GM19328 (cell line): Measurements from ENCODE around the gene PPP2R3B.

ENCODE experiments used
- ATAC-seq: cut with Tn5 transposase; IDR thresholded peaks from one replicate; pipeline ENCODE4 v1.9.1; 2021; ENCODE audit warnings: mild to moderate bottlenecking, moderate library complexity; ENCODE audit not compliant: unreplicated experiment

PPP2R3B gene

DNA sequence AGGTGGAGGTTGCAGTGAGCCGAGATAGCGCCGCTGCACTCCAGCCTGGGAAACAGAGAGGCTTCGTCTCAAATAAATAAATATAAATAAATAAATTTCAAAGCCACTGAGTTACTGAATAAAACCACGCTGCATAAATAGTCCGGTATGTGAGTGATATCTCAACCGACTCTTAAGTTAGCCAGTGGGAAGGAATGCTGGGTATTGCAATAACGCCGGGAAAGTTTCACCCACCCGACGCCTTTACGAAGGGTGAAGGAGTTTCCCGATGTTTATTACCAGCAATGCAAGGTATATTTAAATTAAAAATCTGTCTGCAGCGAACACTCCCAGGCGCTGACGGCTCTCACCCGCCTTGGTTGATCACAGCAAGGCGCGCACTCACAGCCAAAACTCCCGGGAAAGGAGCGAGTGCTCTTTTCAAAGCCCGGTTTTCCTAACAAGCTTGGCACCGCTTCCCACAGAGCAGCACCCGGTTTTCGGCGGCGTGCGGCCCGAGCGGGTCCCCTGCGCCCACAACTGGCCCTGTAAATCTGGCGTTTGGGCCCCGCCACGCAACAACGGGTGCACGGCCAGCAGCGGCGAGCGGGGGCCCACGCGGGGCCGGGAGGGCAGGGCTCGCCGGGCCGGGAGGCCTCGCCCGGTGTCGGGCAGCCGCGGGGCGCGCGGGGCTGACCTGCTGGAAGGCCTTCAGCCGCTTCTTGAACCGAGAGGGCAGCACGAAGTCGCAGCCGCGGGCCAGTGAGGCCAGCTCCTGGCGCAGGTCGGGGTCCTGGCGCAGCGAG is 13.7 kb downstream of the PPP2R3B start:
- ATAC-seq: no peak

DNA sequence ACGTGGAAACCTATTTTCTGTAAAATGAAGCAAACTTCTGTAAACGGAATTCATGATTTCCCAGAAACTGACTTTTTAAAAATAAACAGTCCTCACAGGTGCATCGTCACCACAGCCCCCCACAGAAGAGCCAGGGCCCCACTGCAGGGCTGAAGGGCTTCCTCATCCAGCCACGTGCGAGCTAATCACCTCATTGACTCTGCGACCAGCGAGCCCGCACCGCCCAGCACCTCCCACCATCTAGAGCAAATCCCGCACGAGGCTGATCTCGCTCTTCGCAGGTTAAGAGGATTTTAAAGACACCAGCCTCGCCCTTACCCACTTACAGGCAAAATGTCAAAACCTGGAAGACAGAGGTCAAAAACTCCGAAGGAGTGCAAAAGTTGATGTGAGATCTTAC is 14.8 kb downstream of the PPP2R3B start:
- ATAC-seq: no peak

DNA sequence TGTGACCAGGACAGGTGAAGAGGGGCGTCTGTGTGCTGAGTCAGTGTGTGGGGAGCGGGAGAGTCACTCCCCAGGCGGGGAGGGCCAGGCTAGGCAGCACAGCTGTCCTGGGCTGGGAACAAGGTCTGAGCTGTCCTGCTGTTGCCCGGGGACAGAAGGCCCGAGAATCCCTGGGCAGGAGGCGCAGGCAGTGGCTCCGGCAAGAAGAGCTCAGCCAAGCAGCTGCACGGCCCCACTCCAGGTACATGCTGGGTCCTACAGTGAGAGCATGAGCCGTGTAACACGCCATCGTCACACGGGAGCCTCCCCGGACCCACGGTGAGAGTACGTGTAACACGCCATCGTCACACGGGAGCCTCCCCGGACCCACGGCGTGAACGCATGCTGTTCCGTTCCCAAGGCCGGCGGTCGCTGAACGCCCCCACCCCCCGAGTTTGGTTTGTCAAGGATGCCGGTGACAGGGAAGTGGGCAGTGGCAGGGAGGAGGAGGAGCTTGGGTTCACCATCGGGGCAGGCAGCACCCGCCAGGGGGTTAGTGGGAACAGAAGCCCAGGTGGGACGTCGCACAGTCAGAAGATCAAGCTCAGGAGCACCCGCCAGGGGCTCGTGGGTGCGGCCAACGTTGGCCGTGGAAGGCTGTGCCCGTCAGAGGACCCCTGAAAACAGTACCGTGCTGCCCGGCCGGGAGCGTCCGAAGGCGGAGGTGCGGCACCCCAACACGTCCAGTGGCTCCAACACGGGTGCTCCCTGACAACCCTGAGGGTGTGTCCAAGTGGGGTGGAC is 15.6 kb downstream of the PPP2R3B start:
- ATAC-seq: no peak

DNA sequence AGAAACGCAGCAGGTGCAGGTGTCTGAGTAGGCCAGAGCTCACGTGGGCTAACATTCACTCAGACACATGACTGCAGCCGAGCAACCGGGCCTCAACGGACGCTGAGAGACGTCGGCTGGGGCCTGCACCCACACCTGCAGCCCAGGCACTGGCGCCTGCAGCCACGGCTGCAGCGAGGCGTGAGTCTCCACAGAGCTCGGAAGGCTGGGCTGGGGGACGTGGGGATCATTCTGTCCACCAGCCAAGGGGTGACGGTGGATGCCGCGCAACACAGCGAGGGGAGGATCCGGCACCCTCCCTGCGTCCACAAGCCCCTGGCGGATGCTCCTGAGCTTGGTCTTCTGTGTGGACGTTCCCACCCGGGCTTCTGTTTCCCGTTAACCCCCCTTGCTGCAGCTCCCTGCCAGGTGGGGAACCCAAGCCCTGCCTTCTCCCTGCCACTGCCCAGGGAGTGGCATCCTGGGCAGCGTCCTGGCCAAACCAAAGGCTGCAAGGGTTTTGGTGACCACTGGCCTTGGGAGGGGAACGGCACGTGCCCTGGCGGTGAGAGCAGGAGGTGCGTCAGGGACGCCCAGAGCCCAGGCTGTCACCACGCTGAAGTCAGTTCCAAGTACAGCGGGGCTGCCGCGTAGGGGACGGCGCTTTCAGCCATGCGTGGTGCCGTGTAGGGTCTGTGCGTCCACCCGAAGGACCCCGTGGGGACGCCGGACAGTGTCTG is 16.3 kb downstream of the PPP2R3B start:
- ATAC-seq: no peak

DNA sequence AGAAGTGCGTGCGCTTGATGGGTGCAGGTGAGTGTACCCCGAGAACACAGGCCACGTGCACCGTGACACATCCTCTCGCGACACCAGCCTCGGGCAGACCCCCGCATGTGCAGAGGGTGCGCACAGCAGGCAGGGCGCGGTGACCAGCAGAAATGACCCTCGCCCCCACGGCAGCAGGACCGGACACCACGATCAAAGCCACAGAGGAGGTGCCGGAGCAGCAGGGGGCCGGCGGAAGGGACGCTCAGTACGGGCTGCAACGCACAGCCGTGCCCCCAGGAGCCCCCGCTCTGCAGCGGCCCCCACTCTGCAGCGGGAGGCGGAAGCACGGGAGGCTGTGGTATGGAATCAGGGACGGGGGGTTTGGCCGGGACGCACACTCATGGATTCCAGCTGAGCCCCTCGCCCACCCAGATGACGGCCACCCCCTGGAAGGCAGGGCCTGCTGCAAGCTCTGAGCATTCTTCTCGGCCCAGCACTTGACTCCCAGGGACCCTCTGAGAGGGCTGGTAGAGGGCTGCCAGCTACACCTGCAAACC is 17.1 kb downstream of the PPP2R3B start:
- ATAC-seq: no peak

DNA sequence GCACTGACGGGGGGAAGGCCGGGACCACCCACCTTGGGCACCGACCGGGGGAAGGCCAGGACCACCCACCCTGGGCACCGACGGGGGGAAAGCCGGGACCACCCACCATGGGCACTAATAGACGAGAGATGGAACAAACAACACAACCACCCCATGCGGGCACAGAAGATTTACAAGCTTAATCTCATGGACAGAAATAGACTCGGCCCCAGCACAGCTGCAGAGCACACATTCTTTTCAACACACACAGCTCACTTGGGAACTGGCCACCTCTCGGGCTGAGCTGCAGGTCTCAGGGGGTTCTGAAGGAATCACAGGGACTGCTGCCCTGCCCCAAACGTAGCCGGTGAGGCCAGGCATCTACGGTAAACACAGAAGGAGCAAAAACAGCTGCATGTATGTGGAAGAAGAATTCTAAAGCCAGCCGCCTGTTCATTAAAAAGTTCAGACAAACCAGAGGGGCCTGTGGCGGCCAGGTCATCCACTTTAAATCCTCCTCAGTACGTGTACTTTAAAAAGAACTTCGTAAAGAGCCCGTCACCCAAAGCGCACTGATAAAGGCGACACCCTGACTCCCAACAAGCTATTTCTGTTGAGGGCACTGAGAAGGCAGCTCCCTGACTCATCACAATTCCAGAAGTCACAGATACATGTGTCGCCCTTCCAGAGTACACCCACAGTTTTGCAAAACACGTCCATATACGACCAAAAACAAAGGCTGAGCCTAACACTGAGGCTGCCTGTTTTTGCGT is 17.7 kb downstream of the PPP2R3B start:
- no peak for ATAC-seq

GRCh38 chrX:367866-368265 is 18.8 kb downstream of the PPP2R3B start:
- no peak for ATAC-seq

DNA sequence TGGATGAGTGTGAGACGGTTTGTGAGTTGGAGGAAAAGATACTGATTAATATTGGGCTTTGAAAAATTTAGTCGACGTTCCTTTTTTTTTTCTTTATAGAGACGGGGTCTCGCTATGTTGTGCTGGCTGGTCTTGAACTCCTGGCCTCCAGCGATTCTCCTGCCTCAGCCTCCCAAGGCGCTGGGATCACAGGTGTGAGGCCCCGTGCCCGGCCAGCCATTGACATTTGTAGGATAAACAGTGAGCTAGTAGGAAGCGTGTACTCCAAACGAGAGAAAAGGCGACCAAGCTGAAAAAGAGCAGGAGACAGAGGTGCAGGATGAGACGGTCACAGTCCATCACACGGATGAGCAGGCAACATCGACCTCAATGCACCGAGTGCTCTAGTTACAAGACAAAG is 19.4 kb downstream of the PPP2R3B start:
- ATAC-seq: no peak

- no peak for ATAC-seq
These were observed 22.9 kb downstream of the PPP2R3B start for GRCh38 chrX:363621-364375.

GRCh38 chrX:362937-363620 is 23.6 kb downstream of the PPP2R3B start:
- ATAC-seq: no peak

DNA sequence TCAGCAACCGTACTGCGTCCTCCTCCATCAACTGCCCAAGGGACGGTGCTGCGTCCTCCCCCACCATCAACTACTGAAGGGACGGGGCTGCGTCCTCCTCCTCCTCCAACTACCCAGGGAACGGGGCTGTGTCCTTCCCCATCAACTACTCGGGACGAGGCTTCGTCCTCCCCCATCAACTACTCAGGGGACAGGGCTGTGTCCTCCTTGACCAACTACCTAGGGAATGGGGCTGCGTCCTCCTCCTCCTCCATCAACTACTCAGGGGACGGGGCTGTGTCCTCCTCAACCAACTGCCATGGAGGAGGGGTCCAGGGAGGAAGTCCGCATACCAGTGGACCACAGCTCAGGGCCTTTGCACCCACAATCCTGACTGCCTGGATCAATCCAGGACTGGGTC is 24.4 kb downstream of the PPP2R3B start:
- ATAC-seq: no peak

GRCh38 chrX:361231-362145 is 25.2 kb downstream of the PPP2R3B start:
- ATAC-seq: no peak

DNA sequence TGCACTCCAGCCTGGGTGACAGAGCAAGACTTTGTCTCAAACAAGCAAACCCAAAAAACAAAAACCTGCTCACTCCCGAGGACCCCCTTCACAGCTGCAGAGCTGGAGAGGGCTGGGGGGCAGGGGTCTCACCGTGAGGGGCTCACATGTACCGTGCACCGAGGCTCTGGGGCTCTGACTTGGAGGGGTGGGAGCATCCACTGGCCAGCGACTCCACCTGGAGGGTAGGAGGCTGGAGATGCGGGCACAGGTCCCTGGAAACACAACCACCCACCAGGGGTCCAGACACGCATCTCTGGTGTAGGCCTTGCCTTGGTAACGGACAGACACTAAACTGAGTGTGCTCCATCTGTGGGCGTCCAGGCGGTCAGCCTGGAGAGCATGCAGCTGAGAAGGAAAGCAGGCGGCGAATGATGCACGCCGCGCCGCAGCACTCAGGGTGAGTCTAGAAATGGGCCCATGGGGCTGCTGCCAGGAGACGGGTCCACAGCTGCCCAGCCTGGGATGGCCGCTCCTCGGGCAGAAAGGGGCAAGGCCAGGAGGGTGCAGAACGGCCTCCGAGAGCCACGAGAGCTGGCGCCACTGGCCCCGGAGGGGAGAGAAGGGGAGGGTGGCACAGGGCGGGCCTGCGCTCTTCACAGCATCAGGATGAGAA is 26.1 kb downstream of the PPP2R3B start:
- no peak for ATAC-seq

- no peak for ATAC-seq
These were observed 28.0 kb downstream of the PPP2R3B start for GRCh38 chrX:358651-359143.

GRCh38 chrX:357693-358471 is 28.8 kb downstream of the PPP2R3B start:
- ATAC-seq: no peak

DNA sequence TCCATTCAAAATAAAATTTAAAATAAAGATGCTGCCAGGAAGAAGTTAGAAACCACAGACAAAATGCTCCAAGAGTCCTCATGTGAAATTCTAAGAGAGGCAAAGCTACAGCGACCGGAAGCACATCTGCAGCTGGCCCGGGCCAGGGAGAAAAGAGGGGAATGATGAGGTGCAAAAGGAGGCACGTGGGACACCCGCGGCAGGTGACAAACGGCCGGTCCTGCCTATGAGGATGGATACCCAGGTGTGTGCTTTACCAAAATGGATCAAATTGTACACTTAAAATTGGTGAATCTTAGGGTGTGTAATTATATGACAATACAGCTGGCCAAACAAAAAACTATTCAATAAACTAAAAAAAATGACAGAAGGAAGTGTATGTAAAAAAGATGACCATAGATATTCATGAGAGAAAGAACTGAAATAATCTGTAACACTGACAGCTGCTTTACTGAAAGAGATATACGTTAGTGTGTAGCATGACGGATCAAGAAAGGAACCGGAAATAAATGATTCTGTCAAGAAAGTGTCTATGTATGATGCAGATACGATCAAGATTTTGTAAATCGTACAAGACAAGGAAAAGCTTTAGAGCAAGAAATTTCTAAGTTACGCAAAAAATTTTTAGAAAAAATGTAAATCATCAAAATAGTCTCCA is 29.5 kb downstream of the PPP2R3B start:
- no peak for ATAC-seq
